Measurements from ENCODE around the gene H2BK1. TPM values are rescaled to one million over a fixed set of nuclear protein-coding genes. Genes with fewer than 3 reads are reported as not detected.

The H2BK1 gene
- total RNA-seq, 2 donors from 2014 or later = not detected

DNA sequence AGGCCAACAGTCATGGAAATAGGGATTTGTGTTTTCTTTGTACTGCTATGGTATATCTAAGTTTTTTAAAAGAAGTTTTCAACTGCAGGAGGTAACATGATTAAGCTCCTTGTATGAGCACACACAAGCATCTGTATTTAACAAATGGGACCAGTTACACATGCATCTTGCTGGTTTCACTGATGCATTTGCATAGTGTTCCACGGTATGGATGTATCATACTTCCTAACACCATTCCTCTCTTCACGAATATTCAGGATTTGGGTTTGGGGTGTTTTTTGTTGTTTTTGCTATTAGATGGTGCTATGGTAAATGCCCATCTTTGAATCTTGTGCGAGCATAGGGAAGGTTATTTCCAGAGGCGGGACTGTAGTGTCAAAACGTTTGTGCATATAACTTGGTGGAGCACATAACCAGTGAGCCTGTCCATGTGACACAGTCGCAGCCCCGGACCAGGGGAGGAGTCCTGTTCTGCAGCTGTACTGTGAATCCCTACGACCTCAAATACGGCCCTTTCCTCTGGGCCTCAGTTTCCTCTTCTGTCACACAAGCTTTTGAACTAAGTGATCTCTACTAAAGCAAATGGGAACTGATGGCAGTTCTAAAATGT, 1.9 kb downstream of the H2BK1 start:
- H3K4me1 ChIP-seq = no peaks in the 10 kb centered on the region
- no peak overlapping the region for H3K9ac ChIP-seq (ENCODE audit: low read depth in 2 of 2, low read length in 2 of 2)
- no peaks in the 10 kb centered on the region for H3K36me3 ChIP-seq
- intact Hi-C loops (cut with DNase I) = no loop called here
- DNase-seq = no peak
- no peaks in the 10 kb centered on the region for H3K9me3 ChIP-seq
- H3K27ac ChIP-seq = no peak overlapping the region
- TF ChIP-seq CTCF (IDR thresholded peaks at IDR 0.05) = no peak
- H3K4me3 ChIP-seq = no peak overlapping the region
- H3K27me3 ChIP-seq = no peaks in the 10 kb centered on the region

DNA sequence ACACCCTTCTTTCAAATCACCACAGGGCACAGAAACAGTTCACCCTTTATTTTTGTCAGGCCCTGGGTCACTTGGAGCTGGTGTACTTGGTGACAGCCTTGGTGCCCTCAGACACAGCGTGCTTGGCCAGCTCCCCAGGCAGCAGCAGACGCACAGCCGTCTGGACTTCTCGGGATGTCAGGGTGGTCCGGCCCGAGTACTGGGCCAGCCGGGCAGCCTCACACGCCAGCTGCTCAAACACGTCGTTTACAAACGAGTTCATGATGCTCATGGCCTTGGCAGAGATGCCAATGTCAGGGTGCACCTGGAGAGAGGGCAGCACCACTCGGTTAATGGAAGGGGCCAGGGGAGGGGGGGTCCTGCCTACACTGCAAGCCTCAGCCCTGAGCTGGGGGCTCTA, 2.5 kb downstream of the H2BK1 start:
- Histone ChIP-seq H3K27me3 (no peaks in the 10 kb centered on the region), H3K4me3 (no peak overlapping the region), H3K9me3 (no peaks in the 10 kb centered on the region), H3K4me1 (no peaks in the 10 kb centered on the region), H3K9ac (ENCODE audit: low read depth in 2 of 2, low read length in 2 of 2) (no peak overlapping the region), H3K36me3 (no peaks in the 10 kb centered on the region), H3K27ac (no peak overlapping the region)
- no peak for TF ChIP-seq CTCF (IDR thresholded peaks at IDR 0.05)
- intact Hi-C loops (cut with DNase I) = no loop called here
- DNase-seq = no peak

- H3K9ac ChIP-seq (ENCODE audit: low read depth in 2 of 2, low read length in 2 of 2) = no peak overlapping the region
- DNase-seq = no peak
- TF ChIP-seq CTCF (IDR thresholded peaks at IDR 0.05) = no peak
- H3K4me3 ChIP-seq = no peak overlapping the region
- H3K9me3 ChIP-seq = no peaks in the 10 kb centered on the region
- H3K36me3 ChIP-seq = no peaks in the 10 kb centered on the region
- no peak overlapping the region for H3K27ac ChIP-seq
- intact Hi-C loops (cut with DNase I) = no loop called here
- H3K27me3 ChIP-seq = no peaks in the 10 kb centered on the region
- no peaks in the 10 kb centered on the region for H3K4me1 ChIP-seq
Measured at GRCh38 chr7:151207315-151207714, 3.0 kb downstream of the H2BK1 start.

- Histone ChIP-seq H3K9me3 (no peaks in the 10 kb centered on the region), H3K9ac (ENCODE audit: low read depth in 2 of 2, low read length in 2 of 2) (no peak overlapping the region), H3K4me3 (no peak overlapping the region), H3K36me3 (no peaks in the 10 kb centered on the region), H3K4me1 (no peaks in the 10 kb centered on the region), H3K27ac (no peak overlapping the region), H3K27me3 (no peaks in the 10 kb centered on the region)
- no peak for TF ChIP-seq CTCF (IDR thresholded peaks at IDR 0.05)
- intact Hi-C loops (cut with DNase I) = no loop called here
- no peak for DNase-seq
Measured at GRCh38 chr7:151206914-151207313, 3.4 kb downstream of the H2BK1 start.

DNA sequence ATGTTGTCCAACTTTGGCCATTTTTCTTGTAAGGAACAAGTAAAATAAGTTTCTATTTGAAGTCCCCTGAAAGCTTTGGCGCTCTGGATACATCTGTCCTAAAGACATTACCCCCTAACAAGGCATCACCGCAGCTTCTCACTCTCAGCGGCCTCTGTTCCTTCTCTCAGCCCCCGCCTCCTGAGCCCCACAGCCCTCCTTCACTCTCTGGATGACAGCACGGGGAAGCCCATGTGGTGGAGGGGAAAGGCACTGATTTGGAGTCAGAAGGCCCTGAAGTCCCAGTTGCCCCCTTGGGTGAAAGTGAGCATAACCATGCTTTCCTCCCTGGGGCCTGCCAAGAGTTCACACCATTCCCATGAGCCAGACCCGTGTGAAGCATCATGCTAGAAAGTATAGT, 4.6 kb downstream of the H2BK1 start:
- Histone ChIP-seq H3K9me3 (no peaks in the 10 kb centered on the region), H3K4me1 (no peaks in the 10 kb centered on the region), H3K36me3 (no peaks in the 10 kb centered on the region), H3K4me3 (no peak overlapping the region), H3K27ac (no peak overlapping the region), H3K27me3 (no peaks in the 10 kb centered on the region), H3K9ac (ENCODE audit: low read depth in 2 of 2, low read length in 2 of 2) (no peak overlapping the region)
- no peak for TF ChIP-seq CTCF (IDR thresholded peaks at IDR 0.05)
- intact Hi-C loops (cut with DNase I) = no loop called here
- no peak for DNase-seq

Measured in colonic mucosa (tissue), 4 donors.